ENCODE data around the gene CLRN3. TPM values are rescaled to one million over a fixed set of nuclear protein-coding genes. Genes with fewer than 3 reads are reported as not detected.

Gene CLRN3
- total and polyA plus RNA-seq, 2 of the 8 experiments (the other 6 are each of a cell fraction or from before 2014, with no cell fraction given), result not detected

DNA sequence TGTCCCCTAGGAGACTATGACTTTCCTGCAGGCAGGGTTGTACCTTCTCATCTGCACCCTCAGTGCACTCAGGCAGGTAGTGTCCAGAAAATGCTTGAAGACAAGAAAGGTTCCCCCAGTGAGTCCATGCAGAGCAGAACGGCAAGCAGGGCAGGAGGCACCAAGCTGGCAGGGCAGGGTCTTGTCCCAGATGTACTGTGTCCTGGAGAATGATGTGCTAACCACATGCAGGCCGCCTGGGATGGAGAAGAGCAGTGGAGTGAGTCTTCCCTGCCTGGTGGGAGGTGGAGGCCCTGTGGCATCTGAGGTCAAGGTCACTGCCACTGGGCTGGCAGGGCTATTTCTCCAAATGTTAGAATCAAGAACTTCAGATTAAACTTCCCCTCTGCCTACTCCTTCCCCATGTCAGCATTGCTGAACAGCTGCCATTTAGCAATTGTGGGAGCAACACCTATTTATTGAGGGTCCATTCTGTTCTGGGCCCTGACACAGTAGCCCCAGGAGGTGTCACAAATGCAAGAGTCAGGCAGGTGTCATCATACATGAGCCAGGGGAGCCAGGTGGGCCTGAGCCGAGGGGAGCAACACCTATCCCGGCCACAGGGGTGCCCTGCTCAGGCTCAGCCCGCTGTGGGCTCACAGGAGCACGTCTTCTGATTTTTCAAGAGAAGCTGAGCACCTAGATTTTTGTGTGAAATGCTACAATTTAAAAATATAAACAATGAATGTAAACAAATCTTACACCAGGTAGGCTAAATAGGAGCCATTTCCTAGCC is 48.3 kb upstream of the CLRN3 start:
- H3K14ac ChIP-seq (ENCODE audit: insufficient read length), result no peak overlapping the region
- H4K8ac ChIP-seq (ENCODE audit: extremely low read depth, insufficient read depth, low read length), result 0 out of 2 replicates have a peak overlapping the region, but pooled peaks have one; percentile 1
- H3K27ac ChIP-seq (ENCODE audit: low read depth, low read length), result no peak overlapping the region
- peaks cover 0 to 3% (median 0%) of the 10 kb centered on the region in 4 experiments; a peak in 1 of 7 replicates for H3K4me1 ChIP-seq (replicated peaks in 1 of 4; ENCODE audit: control insufficient read depth in 3 of 4, insufficient read depth in 4 of 4, low read length in 3 of 4)
- H2BK15ac ChIP-seq (ENCODE audit: low read length), result no peak overlapping the region
- no peaks in the 10 kb centered on the region for H3K9me3 ChIP-seq (ENCODE audit: insufficient read depth in 2 of 2, low read depth in 1 of 2, low read length in 1 of 2)
- H2BK120ac ChIP-seq (replicated peaks; ENCODE audit: low read depth, low read length), result no peak overlapping the region
- H3K4me2 ChIP-seq (ENCODE audit: insufficient read depth in 1 of 2, low read depth in 2 of 2, low read length in 2 of 2), result no peak overlapping the region
- H2BK5ac ChIP-seq (ENCODE audit: low read depth, low read length), result no peak overlapping the region
- H3K79me1 ChIP-seq (ENCODE audit: low read depth, low read length), result no peaks in the 10 kb centered on the region
- no peak overlapping the region for H3K4ac ChIP-seq (replicated peaks; ENCODE audit: insufficient read length, low read depth, low read length)
- no peak overlapping the region for H4K91ac ChIP-seq (replicated peaks; ENCODE audit: insufficient read length, low read length)
- 88% methylated on average over 6 of the region's 6 CpGs; no CpG with 5 or more reads in 1 of the 2 experiments for WGBS, 2 experiments (ENCODE audit: extremely low coverage in 1 of 2, insufficient coverage in 1 of 2, insufficient read length in 1 of 2, insufficient replicate concordance in 2 of 2, low coverage in 1 of 2, low lambda C conversion rate in 2 of 2, missing lambda C conversion rate in 1 of 2)
- no peak overlapping the region for H2BK12ac ChIP-seq (ENCODE audit: low read depth, low read length)
- H3K23me2 ChIP-seq (ENCODE audit: low read depth, low read length), result peaks cover 4% of the 10 kb centered on the region; the same call in 1 of the 2 replicates
- ChIA-PET CTCF (ENCODE audit: partially characterized antibody) (interaction anchor here (1.0 to 1.6 kb wide), 2 partner anchors 13 to 59 kb away, joined by 4 read pairs; no protein-coding TSS in a partner anchor), POLR2A (ENCODE audit: partially characterized antibody) (interaction anchor here (1.2 kb wide), 1 partner anchor 18 kb away, joined by 5 read pairs; no protein-coding TSS in a partner anchor)
- DNase-seq (ENCODE audit: low read depth in 1 of 2, low spot score in 2 of 2) (no peak), FAIRE-seq (no peak)
- H3K4me3 ChIP-seq (ENCODE audit: extremely low read depth in 1 of 4, insufficient read depth in 2 of 4, low read depth in 3 of 4, low read length in 4 of 4), result no peak overlapping the region
- no peak overlapping the region for H3K9ac ChIP-seq (replicated peaks in 1 of 4; ENCODE audit: extremely low read depth in 1 of 4, low read depth in 3 of 4, low read length in 3 of 4)
- H2AFZ ChIP-seq (ENCODE audit: low read length), result no peak overlapping the region
- H3K18ac ChIP-seq (ENCODE audit: extremely low read depth, low read length), result no peak overlapping the region
- no peak overlapping the region for H3K23ac ChIP-seq (ENCODE audit: insufficient read length)
- H3K27me3 ChIP-seq (replicated peaks in 1 of 4; ENCODE audit: control insufficient read depth in 3 of 4, extremely low read depth in 1 of 4, insufficient read depth in 3 of 4, low read length in 3 of 4), result no peaks in the 10 kb centered on the region
- H2BK20ac ChIP-seq (ENCODE audit: low read length), result peak overlapping the region; percentile 43; the same call in 1 of the 2 replicates
- no peaks in the 10 kb centered on the region for H3K79me2 ChIP-seq (ENCODE audit: control insufficient read depth in 1 of 2, insufficient read depth in 2 of 2, low read length in 2 of 2)
- H3K56ac ChIP-seq (replicated peaks; ENCODE audit: insufficient read length, low read depth, low read length), result no peak overlapping the region
- H2AK5ac ChIP-seq (ENCODE audit: low read depth, low read length), result no peak overlapping the region
- no peak overlapping the region for H4K5ac ChIP-seq (ENCODE audit: insufficient read length, low read depth, low read length)
- H4K20me1 ChIP-seq (replicated peaks in 1 of 2; ENCODE audit: control insufficient read depth in 1 of 2, insufficient read depth in 2 of 2, low read length in 2 of 2), result no peaks in the 10 kb centered on the region
- no peaks in the 10 kb centered on the region for H3K36me3 ChIP-seq (ENCODE audit: control insufficient read depth in 2 of 4, insufficient read depth in 4 of 4, low read length in 3 of 4)
- TF ChIP-seq CHD2 (IDR thresholded peaks at IDR 0.05; ENCODE audit: low read length) (no peak), RAD21 (IDR thresholded peaks at IDR 0.05 in 1 of 2, conservative IDR thresholded peaks at IDR 0.05 in 1 of 2; ENCODE audit: low read depth in 2 of 2, low read length in 2 of 2) (0 out of 4 replicates have a peak, but pooled peaks of 1 of the 2 experiments have one; percentile 4), POU5F1 (IDR thresholded peaks at IDR 0.05; ENCODE audit: low read depth, low read length) (no peak), SRF (IDR thresholded peaks at IDR 0.05; ENCODE audit: low read depth, low read length) (no peak), RBBP5 (IDR thresholded peaks at IDR 0.05; ENCODE audit: borderline replicate concordance, low read depth, low read length) (no peak)
- TF ChIP-seq, protein P1, sequence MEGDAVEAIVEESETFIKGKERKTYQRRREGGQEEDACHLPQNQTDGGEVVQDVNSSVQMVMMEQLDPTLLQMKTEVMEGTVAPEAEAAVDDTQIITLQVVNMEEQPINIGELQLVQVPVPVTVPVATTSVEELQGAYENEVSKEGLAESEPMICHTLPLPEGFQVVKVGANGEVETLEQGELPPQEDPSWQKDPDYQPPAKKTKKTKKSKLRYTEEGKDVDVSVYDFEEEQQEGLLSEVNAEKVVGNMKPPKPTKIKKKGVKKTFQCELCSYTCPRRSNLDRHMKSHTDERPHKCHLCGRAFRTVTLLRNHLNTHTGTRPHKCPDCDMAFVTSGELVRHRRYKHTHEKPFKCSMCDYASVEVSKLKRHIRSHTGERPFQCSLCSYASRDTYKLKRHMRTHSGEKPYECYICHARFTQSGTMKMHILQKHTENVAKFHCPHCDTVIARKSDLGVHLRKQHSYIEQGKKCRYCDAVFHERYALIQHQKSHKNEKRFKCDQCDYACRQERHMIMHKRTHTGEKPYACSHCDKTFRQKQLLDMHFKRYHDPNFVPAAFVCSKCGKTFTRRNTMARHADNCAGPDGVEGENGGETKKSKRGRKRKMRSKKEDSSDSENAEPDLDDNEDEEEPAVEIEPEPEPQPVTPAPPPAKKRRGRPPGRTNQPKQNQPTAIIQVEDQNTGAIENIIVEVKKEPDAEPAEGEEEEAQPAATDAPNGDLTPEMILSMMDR (IDR thresholded peaks at IDR 0.05; ENCODE audit: control extremely low read depth in 1 of 3, insufficient read depth in 1 of 3, low read depth in 1 of 3, low read length in 3 of 3), result peak in 1 of 3 experiments; percentile 2; a peak in 1 of 4 replicates

Data from H1 (cell line).